ENCODE measurements around the gene GCSAM.

- TF ChIP-seq CTCF (conservative IDR thresholded peaks at IDR 0.05; ENCODE audit: low read depth, low read length) (no peak), EZH2 (IDR thresholded peaks at IDR 0.05; ENCODE audit: low read length, unreplicated experiment) (no peak), EZH2phosphoT487 (IDR thresholded peaks at IDR 0.05; ENCODE audit: borderline replicate concordance, low read length) (no peak)
Measured at GRCh38 chr3:112138219-112138969, 5.3 kb upstream of the GCSAM start.

All from PC-3 (cell line).